Stimulated activated CD8-positive, alpha-beta memory T cell treated with anti-CD3 and anti-CD28 coated beads, Interleukin-4, amount 100 ng/mL, for 48 hours (primary cell): ENCODE measurements around the gene IRAK3.

Experiments
- DNase-seq: peaks from one replicate; pipeline ENCODE4 v3.0.0-alpha.2; 2020

IRAK3 gene

GRCh38 chr12:66268562-66268961 is 79.5 kb downstream of the IRAK3 start:
- DNase-seq = no peak

GRCh38 chr12:66269142-66269541 is 80.1 kb downstream of the IRAK3 start:
- DNase-seq = no peak

- DNase-seq = no peak
Observed at GRCh38 chr12:66269757-66270383, 80.9 kb downstream of the IRAK3 start.

GRCh38 chr12:66270613-66271012 is 81.6 kb downstream of the IRAK3 start:
- DNase-seq = no peak

- no peak for DNase-seq
Observed at GRCh38 chr12:66272650-66273049, 83.6 kb downstream of the IRAK3 start.

GRCh38 chr12:66273147-66273546 is 84.1 kb downstream of the IRAK3 start:
- DNase-seq = no peak

GRCh38 chr12:66275040-66275439 is 86.0 kb downstream of the IRAK3 start:
- no peak for DNase-seq

- no peak for DNase-seq
Observed at GRCh38 chr12:66279123-66279712, 90.2 kb downstream of the IRAK3 start.

- no peak for DNase-seq
Observed at GRCh38 chr12:66280561-66280960, 91.5 kb downstream of the IRAK3 start.

GRCh38 chr12:66282244-66282643 is 93.2 kb downstream of the IRAK3 start:
- no peak for DNase-seq

- DNase-seq = no peak
Observed at GRCh38 chr12:66287275-66287674, 98.3 kb downstream of the IRAK3 start.

- peak; percentile 42 for DNase-seq
Observed at GRCh38 chr12:66288121-66288520, 99.1 kb downstream of the IRAK3 start.

- DNase-seq = no peak
Observed at GRCh38 chr12:66289485-66289884, 100.5 kb downstream of the IRAK3 start.

- no peak for DNase-seq
Observed at GRCh38 chr12:66290716-66291200, 101.7 kb downstream of the IRAK3 start.

GRCh38 chr12:66296176-66296683 is 107.2 kb downstream of the IRAK3 start:
- DNase-seq = no peak

GRCh38 chr12:66297080-66297479 is 108.1 kb downstream of the IRAK3 start:
- DNase-seq = no peak

- DNase-seq = no peak
Observed at GRCh38 chr12:66297923-66298322, 108.9 kb downstream of the IRAK3 start.

- DNase-seq = peak; percentile 99
Observed at GRCh38 chr12:66301944-66302826, 113.2 kb downstream of the IRAK3 start, which contains the start of gene HELB. Gene HELB (plus strand): TSS chr12:66302493. CDS start chr12:66302604, 111 bp downstream.

- DNase-seq = no peak
Observed at GRCh38 chr12:66302827-66303169, 113.8 kb downstream of the IRAK3 start.

GRCh38 chr12:66303316-66303804 is 114.3 kb downstream of the IRAK3 start:
- peak; percentile 40 for DNase-seq
